ENCODE measurements around the gene SREBF1. TPM values are rescaled to one million over a fixed set of nuclear protein-coding genes. Genes with fewer than 3 reads are reported as not detected.

Gene SREBF1
- total RNA-seq, 1 donor from 2014 or later, result 365 TPM

- no peak for DNase-seq
- Mint-ChIP-seq H3K27me3 (ENCODE audit: unreplicated experiment) (peaks cover 46% of the 10 kb centered on the region), H3K36me3 (ENCODE audit: unreplicated experiment) (no peaks in the 10 kb centered on the region), H3K27ac (ENCODE audit: unreplicated experiment) (peak overlapping the region; percentile 95), H3K4me3 (ENCODE audit: unreplicated experiment) (peak overlapping the region; percentile 82), H3K4me1 (ENCODE audit: low read depth, unreplicated experiment) (peaks cover 77% of the 10 kb centered on the region), H3K9me3 (ENCODE audit: unreplicated experiment) (peaks cover 43% of the 10 kb centered on the region)
- no peak for TF ChIP-seq CTCF (IDR thresholded peaks at IDR 0.05; ENCODE audit: partially characterized antibody, unreplicated experiment)
Observed at GRCh38 chr17:17789410-17789809, 47.4 kb downstream of the SREBF1 start.

- Mint-ChIP-seq H3K4me3 (ENCODE audit: unreplicated experiment) (peak overlapping the region; percentile 77), H3K27me3 (ENCODE audit: unreplicated experiment) (peaks cover 47% of the 10 kb centered on the region), H3K27ac (ENCODE audit: unreplicated experiment) (peak overlapping the region; percentile 84), H3K9me3 (ENCODE audit: unreplicated experiment) (peaks cover 44% of the 10 kb centered on the region), H3K4me1 (ENCODE audit: low read depth, unreplicated experiment) (peaks cover 78% of the 10 kb centered on the region), H3K36me3 (ENCODE audit: unreplicated experiment) (no peaks in the 10 kb centered on the region)
- no peak for DNase-seq
- no peak for TF ChIP-seq CTCF (IDR thresholded peaks at IDR 0.05; ENCODE audit: partially characterized antibody, unreplicated experiment)
Observed at GRCh38 chr17:17788967-17789366, 47.8 kb downstream of the SREBF1 start.

DNA sequence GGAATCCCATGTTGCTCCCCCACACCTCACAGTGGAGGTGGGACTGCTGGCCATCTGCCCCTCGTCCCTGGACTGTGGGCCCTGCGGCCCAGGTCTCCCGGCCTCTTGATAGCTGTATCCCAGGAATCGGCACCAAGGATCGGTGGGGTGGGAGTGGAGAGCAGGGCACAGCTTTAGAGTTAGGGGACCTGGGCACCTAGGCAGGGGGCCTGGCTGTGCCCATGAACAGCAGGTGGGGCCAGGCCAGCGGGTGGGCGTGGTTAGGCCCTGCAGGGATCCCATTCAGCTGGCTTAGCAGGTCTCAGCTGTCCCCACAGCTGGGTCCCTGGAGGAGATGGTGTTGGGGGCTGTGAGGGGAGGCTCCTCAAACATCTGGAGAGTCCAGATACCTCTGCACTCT, 49.2 kb downstream of the SREBF1 start:
- peaks cover 40% of the 10 kb centered on the region for H3K9me3 Mint-ChIP-seq (ENCODE audit: unreplicated experiment)
- H3K27ac Mint-ChIP-seq (ENCODE audit: unreplicated experiment), result peak overlapping the region; percentile 68
- TF ChIP-seq CTCF (IDR thresholded peaks at IDR 0.05; ENCODE audit: partially characterized antibody, unreplicated experiment), result no peak
- DNase-seq, result no peak
- peaks cover 37% of the 10 kb centered on the region for H3K27me3 Mint-ChIP-seq (ENCODE audit: unreplicated experiment)
- no peaks in the 10 kb centered on the region for H3K36me3 Mint-ChIP-seq (ENCODE audit: unreplicated experiment)
- peaks cover 71% of the 10 kb centered on the region for H3K4me1 Mint-ChIP-seq (ENCODE audit: low read depth, unreplicated experiment)
- H3K4me3 Mint-ChIP-seq (ENCODE audit: unreplicated experiment), result no peak overlapping the region

GRCh38 chr17:17786998-17787397, 49.8 kb downstream of the SREBF1 start:
- peak overlapping the region; percentile 68 for H3K27ac Mint-ChIP-seq (ENCODE audit: unreplicated experiment)
- no peak for TF ChIP-seq CTCF (IDR thresholded peaks at IDR 0.05; ENCODE audit: partially characterized antibody, unreplicated experiment)
- H3K9me3 Mint-ChIP-seq (ENCODE audit: unreplicated experiment), result peaks cover 35% of the 10 kb centered on the region
- H3K4me1 Mint-ChIP-seq (ENCODE audit: low read depth, unreplicated experiment), result peaks cover 68% of the 10 kb centered on the region
- H3K36me3 Mint-ChIP-seq (ENCODE audit: unreplicated experiment), result no peaks in the 10 kb centered on the region
- no peak for DNase-seq
- peaks cover 31% of the 10 kb centered on the region for H3K27me3 Mint-ChIP-seq (ENCODE audit: unreplicated experiment)
- peak overlapping the region; percentile 69 for H3K4me3 Mint-ChIP-seq (ENCODE audit: unreplicated experiment)

DNA sequence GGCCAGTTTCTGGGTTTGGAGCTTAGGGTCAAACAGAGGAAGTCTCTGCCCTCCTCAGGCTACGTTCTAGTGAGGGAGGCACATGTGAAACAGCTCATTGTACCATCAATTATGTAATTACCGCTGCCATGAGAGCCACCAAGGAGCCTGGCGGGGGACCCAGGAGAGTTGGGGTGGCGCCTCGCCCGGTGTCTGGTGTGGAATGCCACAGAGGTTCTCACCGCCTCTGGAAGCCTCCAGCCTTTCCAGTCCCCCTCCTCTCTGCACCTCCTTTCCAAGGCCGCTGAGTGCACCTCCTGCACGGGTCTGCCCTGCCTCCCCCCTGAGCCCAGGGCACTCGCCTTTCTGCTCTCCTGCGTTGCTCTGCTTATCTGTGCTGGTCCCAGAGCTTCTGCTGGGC, 51.4 kb downstream of the SREBF1 start:
- TF ChIP-seq CTCF (IDR thresholded peaks at IDR 0.05; ENCODE audit: partially characterized antibody, unreplicated experiment), result no peak
- Mint-ChIP-seq H3K4me3 (ENCODE audit: unreplicated experiment) (peak overlapping the region; percentile 90), H3K27ac (ENCODE audit: unreplicated experiment) (peak overlapping the region; percentile 90), H3K27me3 (ENCODE audit: unreplicated experiment) (peaks cover 18% of the 10 kb centered on the region), H3K9me3 (ENCODE audit: unreplicated experiment) (peaks cover 27% of the 10 kb centered on the region), H3K4me1 (ENCODE audit: low read depth, unreplicated experiment) (peaks cover 62% of the 10 kb centered on the region), H3K36me3 (ENCODE audit: unreplicated experiment) (no peaks in the 10 kb centered on the region)
- DNase-seq, result no peak

Data from glutamatergic neuron (in vitro differentiated cells).